Heart left ventricle (tissue), 16 donors: ENCODE results near the gene A2M. TPM values are rescaled to one million over a fixed set of nuclear protein-coding genes. Genes with fewer than 3 reads are reported as not detected.

ENCODE experiments used
- ATAC-seq, 4 donors: fragments of 200-7000 bp; cut with Tn5 transposase; one replicate each; pipeline ENCODE4 v1.9.1; 2020 to 2022; ENCODE audit warnings: moderate library complexity in 4 of 4, mild to moderate bottlenecking in 3 of 4, moderate number of reproducible peaks in 1 of 4
- DNase-seq, 5 donors: peaks; one replicate each; pipeline ENCODE4 v3.0.0-alpha.2; 2020
- H3K27ac ChIP-seq, 12 donors: fragments of 200-600 bp; sonication (generic) in 4 of 12; one replicate each; pipeline versions ENCODE4 v1.5.0 to v1.8.0; 2016 to 2022; ENCODE audit warnings: mild to moderate bottlenecking in 2 of 12
- H3K27me3 ChIP-seq, 9 donors: fragments of 200-600 bp; sonication (generic) in 2 of 9; one replicate each; pipeline versions ENCODE4 v1.5.1 to v1.8.0; 2016 to 2022; ENCODE audit warnings: mild to moderate bottlenecking in 3 of 9
- H3K36me3 ChIP-seq, 9 donors: fragments of 200-600 bp; sonication (generic) in 2 of 9; one replicate each; pipeline versions ENCODE4 v1.5.0 to v1.8.0; 2018 to 2022; ENCODE audit warnings: mild to moderate bottlenecking in 2 of 9
- H3K4me1 ChIP-seq, 12 donors: fragments of 200-600 bp; sonication (generic) in 4 of 12; one replicate each; pipeline versions ENCODE4 v1.5.0 to v1.8.0; 2016 to 2022; ENCODE audit warnings: mild to moderate bottlenecking in 3 of 12
- H3K4me3 ChIP-seq, 12 donors: fragments of 200-600 bp; sonication (generic) in 4 of 12; one replicate each; pipeline versions ENCODE4 v1.5.0 to v1.8.0; 2017 to 2022; ENCODE audit warnings: mild to moderate bottlenecking in 9 of 12, moderate library complexity in 4 of 12
- H3K9me3 ChIP-seq, 12 donors: fragments of 200-600 bp; sonication (generic) in 4 of 12; one replicate each; pipeline versions ENCODE4 v1.5.0 to v1.8.0; 2016 to 2022; ENCODE audit warnings: mild to moderate bottlenecking in 1 of 12
- CTCF ChIP-seq, 12 donors: fragments of 200-600 bp; sonication (generic) in 4 of 12; IDR thresholded peaks; one replicate each; pipeline versions ENCODE4 v1.5.0 to v1.8.0; 2018 to 2022; ENCODE audit warnings: antibody characterized with exemption in 12 of 12, mild to moderate bottlenecking in 5 of 12
- POLR2A ChIP-seq, 2 donors: fragments of 450-650 bp; IDR thresholded peaks; one replicate each; pipeline ENCODE4 v1.6.1; 2017; ENCODE audit warnings: antibody characterized with exemption in 2 of 2, mild to moderate bottlenecking in 2 of 2, moderate library complexity in 2 of 2
- WGBS, 4 donors: extraction: QIAGEN DNeasy Blood & Tissue Kit in 2 of 4; methylation state at CpG; one replicate each; pipeline versions ENCODE4 v1.1.5 to v1.1.7; 2013 to 2018; 5-methylcytosine and 5-hydroxymethylcytosine counted together
- intact Hi-C, 10 donors: fragments of 100-400 bp; cut with DNase I; formaldehyde crosslinking; loops; one replicate each; pipeline versions ENCODE4 v1.11.1 to v1.14.2; 2022
- polyA plus RNA-seq, 2 donors: library from polyadenylated mRNA; stranded (reverse); fragments of 200-250 nt; gene quantifications; one replicate each; pipeline ENCODE4 v1.2.3, GENCODE V29; 2013
- total RNA-seq, 9 donors: library from RNA; depleted of rRNA in 2 of 9; stranded (reverse); fragments of >200 nt in 2 of 9; fragmentation: NEBNext Ultra II Directional in 3 of 9; extraction: Animal tissue kit (Norgen Biotek cat#: 25700) in 3 of 9; gene quantifications; one replicate each; pipeline versions ENCODE4 v1.1.0 to v1.2.4, GENCODE V29; 2016 to 2023
- donor health status: ischemic (EF 13 %, LVEDD 7.1; RV severe dilation, severe dysfunction).
- donor health status: healthy with polysubstance abuse.
- donor health status: DM: no; HTN: yes; CAD: no.
- donor health status: DM: no; HTN: no; CAD: no.
- donor health status: ischemic (EF 25% LVEDD 6.9; RV normal size, moderate dysfunction).
- donor health status: ischemic (EF 25% LVEDD 5.7; RV mildly dilated, moderate dysfunction).
- donor health status: healthy.
- donor health status: DM: yes; HTN: yes; CAD: no.
- donor health status: ischemic (EF 35%, LVEDD 5.7; RV mildly dilated, moderate dysfunction).
- donor health status: nonischemic (EF 11% LVEDD 7.7; RV severe dilation, severe dysfunction).
- donor health status: DM: yes; HTN: yes; CAD: no.
- donor health status: PGD.
- donor health status: ischemic (EF 29% LVEDD 5.4; RV normal size, mild dysfunction).
- donor health status: nonischemic (EF 23%, LVEDD 6.1; RV moderate dilation, normal function).

The A2M gene
- total and polyA plus RNA-seq, 11 donors: 133 to 1,706 (median 385) TPM

GRCh38 chr12:9081667-9082427 is 33.9 kb downstream of the A2M start:
- peaks cover 0 to 18% (median 9%) of the 10 kb centered on the region in 12 donors for H3K9me3 ChIP-seq
- WGBS, 4 donors: 77 to 85% (median 84%) methylated on average over 3 of the region's 3 CpGs
- H3K4me1 ChIP-seq: peaks cover 0 to 13% (median 1%) of the 10 kb centered on the region in 12 donors
- ATAC-seq: peak in 1 of 4 donors; percentile 15
- peak overlapping the region in 1 of 12 donors; percentile 6 for H3K27ac ChIP-seq
- H3K36me3 ChIP-seq: peaks cover 2 to 100% (median 82%) of the 10 kb centered on the region in 9 donors
- DNase-seq: no peak
- H3K4me3 ChIP-seq: no peak overlapping the region
- TF ChIP-seq POLR2A (IDR thresholded peaks at IDR 0.05) (no peak), CTCF (IDR thresholded peaks at IDR 0.05) (no peak)
- intact Hi-C loops: no loop called here
- no peaks in the 10 kb centered on the region for H3K27me3 ChIP-seq

GRCh38 chr12:9079883-9080675 is 35.6 kb downstream of the A2M start:
- DNase-seq (no peak), ATAC-seq (no peak)
- Histone ChIP-seq H3K27me3 (no peaks in the 10 kb centered on the region), H3K4me3 (no peak overlapping the region), H3K36me3 (peaks cover 2 to 100% (median 87%) of the 10 kb centered on the region in 9 donors), H3K27ac (no peak overlapping the region), H3K9me3 (peaks cover 0 to 18% (median 9%) of the 10 kb centered on the region in 12 donors), H3K4me1 (peaks cover 0 to 13% (median 1%) of the 10 kb centered on the region in 12 donors)
- WGBS, 4 donors: 94 to 96% (median 96%) methylated on average over 5 of the region's 5 CpGs
- intact Hi-C loops: no loop called here
- TF ChIP-seq CTCF (IDR thresholded peaks at IDR 0.05): no peak

- WGBS, 4 donors: 90 to 96% (median 92%) methylated on average over 3 of the region's 3 CpGs
- Histone ChIP-seq H3K4me1 (peaks cover 0 to 13% (median 1%) of the 10 kb centered on the region in 12 donors), H3K4me3 (no peak overlapping the region), H3K27ac (no peak overlapping the region), H3K9me3 (peaks cover 0 to 10% (median 8%) of the 10 kb centered on the region in 12 donors), H3K36me3 (peaks cover 2 to 100% (median 93%) of the 10 kb centered on the region in 9 donors), H3K27me3 (no peaks in the 10 kb centered on the region)
- no peak for ATAC-seq
- no peak for DNase-seq
- intact Hi-C loops: no loop called here
- TF ChIP-seq POLR2A (IDR thresholded peaks at IDR 0.05) (no peak), CTCF (IDR thresholded peaks at IDR 0.05) (no peak)
These were observed 36.6 kb downstream of the A2M start for GRCh38 chr12:9079082-9079481.
